A673 (cell line): ENCODE data around the gene RPL14. TPM values are rescaled to one million over a fixed set of nuclear protein-coding genes. Genes with fewer than 3 reads are reported as not detected.

Experiments used
- BruUV-seq: library from RNA; stranded (reverse); fragments of 400-500 nt; replicated peaks from 2 replicates; lab custom pipeline; 2021; lab: Mats Ljungman, UMichigan
- CTCF ChIA-PET: fragments of 300-600 bp; sonication (Branson Sonifier 250); formaldehyde crosslinking; loops from one replicate; lab custom pipeline; 2022; ENCODE audit warnings: antibody characterized with exemption; lab: Charles Lee
- POLR2A ChIA-PET: fragments of 300-600 bp; sonication (Branson Sonifier 250); formaldehyde crosslinking; loops from one replicate; lab custom pipeline; 2022; ENCODE audit warnings: antibody characterized with exemption; ENCODE audit not compliant: low non-redundant PET; lab: Charles Lee
- DNase-seq: peaks from one replicate; pipeline ENCODE4 v3.0.0-alpha.2; 2015; ENCODE audit warnings: low spot score
- H3K27ac ChIP-seq: fragments of 200-600 bp; sonication (generic); 2 replicates; pipeline ENCODE4 v1.5.1; 2016; ENCODE audit warnings: mixed run types, low read depth, mild to moderate bottlenecking, mixed read lengths, antibody characterized with exemption, low read length; ENCODE audit not compliant: poor library complexity, severe bottlenecking
- H3K27me3 ChIP-seq: fragments of 200-600 bp; sonication (generic); replicated peaks from 2 replicates; pipeline ENCODE4 v1.6.1; 2017; ENCODE audit warnings: mixed run types, low read depth, mild to moderate bottlenecking, mixed read lengths, antibody characterized with exemption, low read length; ENCODE audit not compliant: insufficient read depth, poor library complexity
- H3K36me3 ChIP-seq: fragments of 200-600 bp; sonication (generic); 2 replicates; pipeline ENCODE4 v1.6.1; 2016; ENCODE audit warnings: mixed run types, mild to moderate bottlenecking, mixed read lengths, antibody characterized with exemption, low read length; ENCODE audit not compliant: insufficient read depth, poor library complexity, severe bottlenecking
- H3K4me1 ChIP-seq: fragments of 200-600 bp; sonication (generic); 2 replicates; pipeline ENCODE4 v1.6.1; 2017; ENCODE audit warnings: mixed run types, mild to moderate bottlenecking, mixed read lengths, antibody characterized with exemption, low read length; ENCODE audit not compliant: insufficient read depth, poor library complexity, severe bottlenecking
- H3K4me3 ChIP-seq: fragments of 200-600 bp; sonication (generic); 2 replicates; pipeline ENCODE4 v1.5.1; 2016; ENCODE audit warnings: low read depth, mixed run types, mild to moderate bottlenecking, mixed read lengths, low read length; ENCODE audit not compliant: poor library complexity, severe bottlenecking
- H3K9me3 ChIP-seq: fragments of 200-600 bp; sonication (generic); 2 replicates; pipeline ENCODE4 v1.6.1; 2016; ENCODE audit warnings: mixed run types, low read depth, mild to moderate bottlenecking, mixed read lengths, antibody characterized with exemption, low read length; ENCODE audit not compliant: poor library complexity, severe bottlenecking
- EZH2 ChIP-seq: fragments of 200-600 bp; sonication (generic); IDR thresholded peaks from 2 replicates; pipeline ENCODE4 v1.6.1; 2017; ENCODE audit warnings: borderline replicate concordance, low read depth, mild to moderate bottlenecking, mixed read lengths, antibody characterized with exemption, low read length; ENCODE audit not compliant: poor library complexity, severe bottlenecking
- intact Hi-C: fragments of 100-400 bp; cut with micrococcal nuclease; formaldehyde crosslinking; loops from one replicate; pipeline ENCODE4 v1.10.0; 2022; ENCODE audit not compliant: unreplicated experiment
- total RNA-seq: library from RNA; stranded (reverse); gene quantifications from 2 replicates; pipeline ENCODE4 v1.2.3, GENCODE V29; 2021
- TF ChIP-seq, protein P1 (sequence below): fragments of 300-800, 200-600 bp; sonication (generic); conservative IDR thresholded peaks from 2 replicates; pipeline ENCODE4 v1.5.1; 2017; ENCODE audit warnings: low read depth, mild to moderate bottlenecking, antibody characterized with exemption, low read length, moderate library complexity, mixed read lengths

Gene RPL14
- total RNA-seq, 1 experiment from 2014 or later: 980 TPM

DNA sequence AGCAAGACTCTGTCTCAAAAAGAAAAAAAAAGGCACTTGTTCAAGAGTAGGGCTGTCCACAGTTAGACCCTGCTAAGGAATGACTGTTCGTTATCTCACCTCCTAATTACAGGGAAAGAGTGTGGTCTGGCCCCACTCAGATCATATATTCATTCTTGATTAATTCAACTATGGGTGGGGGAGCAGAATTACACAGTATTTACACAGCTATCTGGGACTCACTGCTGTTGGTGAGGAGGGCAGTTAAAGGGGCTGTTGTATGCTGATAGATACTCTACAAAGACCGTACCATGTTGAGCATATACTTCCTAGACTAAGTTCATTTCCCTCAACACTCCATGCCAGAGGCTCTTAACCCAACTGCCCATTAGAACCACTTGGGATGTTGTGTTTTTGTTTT lies 44.9 kb downstream of the RPL14 start:
- CTCF ChIA-PET: no interaction called here
- BruUV-seq: no TSS peak

DNA sequence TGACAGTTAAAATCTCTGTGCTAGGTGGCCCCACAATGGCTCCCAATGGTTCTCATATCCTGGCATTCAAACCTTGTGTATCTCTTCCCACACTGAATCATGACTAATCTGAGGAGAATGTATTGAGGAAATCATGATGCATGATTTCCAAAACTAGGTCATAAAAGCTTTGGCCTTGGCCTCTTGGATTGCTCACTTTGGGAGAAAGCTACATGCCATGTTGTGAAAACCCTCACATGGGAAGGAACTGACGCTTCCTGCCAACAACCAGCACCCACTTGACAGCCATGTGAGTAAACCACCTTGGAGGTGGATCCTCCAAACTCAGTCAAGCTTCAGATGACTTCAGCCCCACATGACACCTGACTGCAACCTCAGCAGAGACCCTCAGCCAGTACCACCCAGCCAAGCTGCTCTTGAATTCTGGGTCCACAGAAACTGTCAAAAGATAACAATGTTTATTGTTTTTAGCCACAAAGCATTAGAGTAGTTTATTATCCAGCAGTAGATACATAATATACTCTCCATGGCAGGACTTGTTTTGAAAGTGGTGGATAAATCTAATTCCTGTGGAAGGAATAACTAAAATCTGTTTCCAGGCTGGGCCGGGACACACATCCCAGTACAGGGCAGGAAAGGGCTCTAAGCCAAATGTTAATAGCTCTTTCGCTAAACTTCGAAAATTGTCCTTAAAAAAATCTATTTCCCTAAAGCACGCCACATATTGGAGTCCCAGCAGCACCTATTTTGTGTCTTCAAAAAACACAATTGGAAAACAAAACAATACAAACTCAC lies 47.7 kb downstream of the RPL14 start:
- ChIA-PET CTCF (no interaction called here), POLR2A (no interaction called here)
- peak; percentile 19 for DNase-seq
- Histone ChIP-seq H3K4me1 (no peaks in the 10 kb centered on the region), H3K27me3 (no peaks in the 10 kb centered on the region), H3K4me3 (peak overlapping the region; percentile 60), H3K36me3 (no peaks in the 10 kb centered on the region), H3K9me3 (no peaks in the 10 kb centered on the region), H3K27ac (no peak overlapping the region)
- no TSS peak for BruUV-seq
- intact Hi-C loops: no loop called here
- TF ChIP-seq, protein P1, sequence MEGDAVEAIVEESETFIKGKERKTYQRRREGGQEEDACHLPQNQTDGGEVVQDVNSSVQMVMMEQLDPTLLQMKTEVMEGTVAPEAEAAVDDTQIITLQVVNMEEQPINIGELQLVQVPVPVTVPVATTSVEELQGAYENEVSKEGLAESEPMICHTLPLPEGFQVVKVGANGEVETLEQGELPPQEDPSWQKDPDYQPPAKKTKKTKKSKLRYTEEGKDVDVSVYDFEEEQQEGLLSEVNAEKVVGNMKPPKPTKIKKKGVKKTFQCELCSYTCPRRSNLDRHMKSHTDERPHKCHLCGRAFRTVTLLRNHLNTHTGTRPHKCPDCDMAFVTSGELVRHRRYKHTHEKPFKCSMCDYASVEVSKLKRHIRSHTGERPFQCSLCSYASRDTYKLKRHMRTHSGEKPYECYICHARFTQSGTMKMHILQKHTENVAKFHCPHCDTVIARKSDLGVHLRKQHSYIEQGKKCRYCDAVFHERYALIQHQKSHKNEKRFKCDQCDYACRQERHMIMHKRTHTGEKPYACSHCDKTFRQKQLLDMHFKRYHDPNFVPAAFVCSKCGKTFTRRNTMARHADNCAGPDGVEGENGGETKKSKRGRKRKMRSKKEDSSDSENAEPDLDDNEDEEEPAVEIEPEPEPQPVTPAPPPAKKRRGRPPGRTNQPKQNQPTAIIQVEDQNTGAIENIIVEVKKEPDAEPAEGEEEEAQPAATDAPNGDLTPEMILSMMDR: no peak
- no peak for TF ChIP-seq EZH2

More for the DNA sequence above, 44.9 kb downstream of the RPL14 start:
- Histone ChIP-seq H3K9me3 (no peaks in the 10 kb centered on the region), H3K36me3 (no peaks in the 10 kb centered on the region), H3K27me3 (no peaks in the 10 kb centered on the region), H3K4me3 (no peak overlapping the region), H3K27ac (no peak overlapping the region), H3K4me1 (no peaks in the 10 kb centered on the region)
- no peak for DNase-seq
- intact Hi-C loops: no loop called here
- POLR2A ChIA-PET: no interaction called here
- TF ChIP-seq, protein P1: no peak
- TF ChIP-seq EZH2: no peak

DNA sequence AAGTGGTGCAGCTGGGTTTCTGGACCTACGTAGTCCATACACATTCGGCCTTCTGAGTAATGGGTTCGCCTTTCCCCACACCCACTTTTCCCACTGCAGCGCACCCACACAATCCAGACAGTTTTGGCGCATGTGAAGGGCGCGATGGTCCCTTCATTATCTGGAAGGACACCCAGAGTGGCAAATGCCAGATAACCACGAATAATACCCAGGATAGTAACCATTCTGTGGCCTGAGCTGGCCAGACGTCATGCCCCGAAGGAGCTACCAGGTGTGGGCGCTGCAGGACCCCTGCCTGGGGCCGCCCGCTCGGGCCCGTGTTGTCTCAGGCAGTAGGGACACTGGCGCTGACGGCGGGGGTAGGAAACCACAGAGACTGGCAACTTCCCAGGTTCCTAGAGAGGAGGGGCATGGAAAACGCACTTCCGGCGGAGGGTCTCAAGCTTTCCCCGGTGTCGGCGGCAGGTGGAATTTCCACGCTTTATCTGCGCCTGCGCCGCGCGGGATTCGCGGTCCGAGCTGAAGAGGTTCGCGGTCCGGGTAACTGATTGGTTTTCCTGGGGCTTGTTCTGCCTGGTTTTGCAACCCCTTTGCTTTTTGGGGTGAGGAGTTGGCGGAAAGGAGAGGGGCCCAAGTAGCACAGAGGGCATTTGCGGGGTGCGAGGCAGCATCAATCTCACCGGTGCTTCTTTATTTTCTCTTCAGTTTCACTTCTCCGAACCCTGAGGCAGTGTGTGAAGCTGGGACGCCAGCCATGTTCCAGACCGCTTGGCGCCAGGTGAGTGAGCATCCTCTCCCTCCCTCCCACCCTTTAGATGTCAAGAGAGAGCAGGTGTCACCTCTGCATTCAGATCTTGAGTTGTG lies 48.7 kb downstream of the RPL14 start, which contains the start of gene ZNF620:
TSS of gene ZNF620 (plus strand) at position 441 of the 864 bp plus-strand sequence. CDS start at position 755, 314 bp downstream.
- intact Hi-C loops: no loop called here
- Histone ChIP-seq H3K4me3 (peak within 1 kb of the TSS; percentile 60), H3K27ac (peak within 1 kb of the TSS; percentile 55), H3K9me3 (no peaks in the 10 kb centered on the region), H3K27me3 (no peaks in the 10 kb centered on the region), H3K4me1 (no peaks in the 10 kb centered on the region), H3K36me3 (peaks cover 3% of the 10 kb centered on the region)
- TF ChIP-seq EZH2: no peak
- TF ChIP-seq, protein P1: peak; percentile 19; the same call in 1 of the 2 replicates
- DNase-seq: peak; percentile 83
- POLR2A ChIA-PET: interaction anchor here (0.7 kb wide), 1 partner anchor 1709 kb away, joined by 3 read pairs; no protein-coding TSS in a partner anchor
- CTCF ChIA-PET: no interaction called here
- no TSS peak for BruUV-seq
